GM20431 (cell line): ENCODE results near the gene TAF1B.

Experiments
- in situ Hi-C: fragments of 300-500 bp; cut with MseI, MboI; formaldehyde crosslinking; loops from one replicate; pipeline ENCODE4 v1.15.0; 2020; ENCODE audit warnings: low sequenced_read_pairs; ENCODE audit not compliant: unreplicated experiment

Gene TAF1B

DNA sequence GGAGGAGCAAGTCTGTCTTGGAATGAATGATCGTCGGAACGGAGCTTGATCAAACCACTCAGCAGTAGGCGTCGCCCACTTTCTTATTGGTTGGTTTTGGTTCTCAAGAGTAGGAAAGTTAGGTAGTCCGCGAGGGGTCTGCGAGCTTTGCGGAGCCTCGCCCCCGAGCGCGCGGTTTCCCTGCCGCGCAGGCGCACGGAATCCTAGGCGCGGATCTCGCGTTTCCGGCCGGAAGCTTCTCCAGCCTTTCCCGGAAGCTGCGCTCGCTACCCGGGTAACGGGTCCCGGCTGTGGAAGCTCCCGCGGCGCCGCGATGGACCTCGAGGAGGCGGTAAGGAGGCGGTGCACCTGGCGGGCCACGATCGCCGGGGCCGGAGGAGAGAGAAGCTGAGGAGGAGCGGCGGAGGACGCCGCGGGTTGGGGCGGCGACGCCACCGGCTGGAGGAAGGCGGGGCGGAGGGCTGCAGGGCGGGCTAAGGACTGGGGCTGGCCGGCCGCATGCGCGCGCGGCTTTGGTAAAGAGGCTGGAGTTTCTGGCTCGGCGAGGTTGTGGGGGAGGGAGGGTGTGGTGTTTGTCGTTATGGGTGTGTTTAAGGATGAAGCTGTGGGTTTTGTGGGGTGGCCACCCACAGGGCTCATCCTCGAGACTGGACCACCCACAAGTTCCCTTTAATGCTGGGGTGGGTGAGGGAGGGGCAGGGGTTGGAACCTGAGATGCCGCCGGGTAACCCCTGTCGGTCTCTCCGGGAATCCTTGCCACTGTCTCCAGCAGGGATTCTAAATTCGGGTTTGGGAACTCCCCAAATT is at the start of gene TAF1B:
TSS of gene TAF1B (plus strand) at position 246 of the 807 bp plus-strand sequence. CDS start at position 314, 68 bp downstream.
- in situ Hi-C loops, result no loop called here

GRCh38 chr2:9793918-9794717 is 49.2 kb upstream of the TAF1B start:
- in situ Hi-C loops, result no loop called here

DNA sequence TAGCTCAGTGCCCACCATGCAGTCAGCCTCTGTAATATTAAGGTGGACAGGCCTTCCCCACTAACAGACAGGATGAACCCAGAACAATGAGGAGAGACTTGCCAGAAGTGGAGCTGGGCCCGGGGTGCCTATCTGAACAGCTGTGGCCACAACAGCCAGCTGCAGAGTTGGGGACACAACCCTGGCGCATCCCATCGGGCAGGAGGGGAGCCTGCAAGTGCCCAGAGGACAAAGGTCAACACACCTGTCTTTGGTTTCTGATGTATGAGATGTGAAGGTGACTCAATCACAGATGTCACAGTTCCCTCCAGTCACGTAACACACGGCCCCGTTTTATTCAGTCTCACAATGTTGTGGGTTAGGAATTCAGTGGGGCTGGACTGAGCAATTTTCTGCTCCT is 48.2 kb upstream of the TAF1B start:
- in situ Hi-C loops, result no loop called here

- in situ Hi-C loops, result no loop called here
Measured at GRCh38 chr2:9796056-9797010, 46.9 kb upstream of the TAF1B start.

DNA sequence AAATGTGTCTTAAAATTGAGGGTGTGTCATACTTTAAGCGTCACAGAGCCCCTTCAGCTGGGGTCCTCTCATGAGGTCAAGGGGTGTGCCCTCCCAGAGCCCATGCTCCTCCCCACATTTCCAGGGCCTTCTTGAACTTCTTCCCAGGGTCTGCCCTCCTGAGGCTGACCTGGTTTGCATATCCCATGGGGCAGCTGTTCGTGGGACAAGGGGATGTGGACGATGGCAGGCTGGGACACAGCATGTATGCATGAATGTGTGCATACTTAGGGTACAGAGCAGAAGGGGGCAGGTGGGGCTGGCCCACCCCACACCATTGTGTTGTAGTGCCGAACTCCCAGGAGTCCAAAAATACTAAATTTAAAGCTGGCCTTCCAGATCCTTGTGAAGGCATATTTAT is 46.2 kb upstream of the TAF1B start:
- in situ Hi-C loops, result no loop called here

GRCh38 chr2:9797681-9798556 is 45.4 kb upstream of the TAF1B start:
- in situ Hi-C loops, result no loop called here

GRCh38 chr2:9799011-9799596 is 44.2 kb upstream of the TAF1B start:
- in situ Hi-C loops, result no loop called here

- in situ Hi-C loops, result no loop called here
Measured at GRCh38 chr2:9799729-9800632, 43.3 kb upstream of the TAF1B start.

GRCh38 chr2:9800639-9800974 is 42.7 kb upstream of the TAF1B start:
- in situ Hi-C loops, result no loop called here

DNA sequence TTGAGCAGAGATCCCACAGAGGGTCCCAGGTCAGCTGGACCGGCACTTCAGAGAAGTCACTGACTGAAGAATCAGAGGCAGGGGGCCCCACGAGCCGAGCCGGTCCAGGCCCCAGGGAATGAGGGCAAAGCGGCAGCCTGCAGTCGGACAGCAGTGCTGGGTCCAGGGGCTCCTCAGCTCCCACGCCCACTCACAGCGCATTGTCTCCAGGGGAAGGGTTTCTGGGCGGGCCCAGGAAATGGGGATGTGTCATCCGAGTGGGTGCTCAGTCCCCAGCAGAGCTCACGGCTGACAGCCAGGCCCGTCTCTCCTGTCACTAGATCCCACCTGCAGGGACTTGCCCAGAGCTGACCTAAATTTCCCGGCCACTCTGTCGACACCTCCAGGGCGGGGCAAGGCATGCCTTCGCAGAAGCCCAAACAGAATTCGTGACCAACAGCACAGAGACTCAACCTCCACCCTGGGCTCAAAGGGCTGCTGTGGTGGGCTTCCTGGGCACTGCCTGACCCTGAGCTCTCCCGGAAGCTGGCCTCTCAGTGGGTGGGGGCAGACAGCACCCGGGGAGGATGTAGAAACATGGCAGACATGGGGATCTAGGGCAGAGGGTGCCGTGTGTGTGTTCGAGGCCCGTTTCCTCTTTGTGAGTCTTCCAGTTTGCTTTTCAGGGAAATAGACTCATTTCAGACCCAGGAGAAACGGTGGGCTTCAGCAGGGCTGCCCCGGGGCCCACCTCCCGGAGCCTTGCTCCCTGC is 42.1 kb upstream of the TAF1B start:
- in situ Hi-C loops, result no loop called here

DNA sequence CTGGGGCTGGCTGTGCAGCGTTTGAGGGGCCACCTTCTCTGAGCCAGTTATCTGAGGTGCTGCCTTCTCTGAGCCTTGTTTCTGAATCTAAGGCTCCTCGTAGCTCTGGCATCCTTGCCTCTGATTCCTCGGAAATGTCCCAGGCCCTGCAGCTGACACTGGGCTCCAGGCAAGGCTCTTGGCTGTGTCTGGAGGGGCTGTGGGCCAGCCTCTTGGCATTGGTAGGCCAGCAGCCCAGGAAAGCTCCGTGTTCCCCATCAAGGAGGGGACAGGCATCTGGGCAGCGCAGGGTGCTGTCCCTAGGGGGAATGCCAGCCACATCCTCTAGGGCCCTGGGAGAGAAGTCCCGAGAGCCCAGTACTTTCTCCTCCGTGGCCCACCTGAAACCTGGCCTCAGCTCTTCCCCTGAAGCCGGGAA is 40.7 kb upstream of the TAF1B start:
- in situ Hi-C loops, result no loop called here

- in situ Hi-C loops, result no loop called here
Measured at GRCh38 chr2:9803023-9803805, 40.1 kb upstream of the TAF1B start.

GRCh38 chr2:9805435-9806297 is 37.6 kb upstream of the TAF1B start:
- in situ Hi-C loops, result no loop called here

- in situ Hi-C loops, result no loop called here
Measured at GRCh38 chr2:9806298-9806610, 37.0 kb upstream of the TAF1B start.

- in situ Hi-C loops, result no loop called here
Measured at GRCh38 chr2:9806656-9807055, 36.6 kb upstream of the TAF1B start.

- in situ Hi-C loops, result no loop called here
Measured at GRCh38 chr2:9807056-9807455, 36.2 kb upstream of the TAF1B start.
